NB4 (cell line): ENCODE data around the gene HGS.

ENCODE experiments used
- CTCF ChIP-seq: IDR thresholded peaks from one replicate; pipeline ENCODE4 v1.5.1; 2012; ENCODE audit warnings: low read depth, low read length
- MAX ChIP-seq: IDR thresholded peaks from 2 replicates; pipeline ENCODE4 v1.6.1; 2011; ENCODE audit warnings: low read depth, low read length
- MYC ChIP-seq: IDR thresholded peaks from 2 replicates; pipeline ENCODE4 v1.6.1; 2011; ENCODE audit warnings: low read depth, low read length
- POLR2A ChIP-seq: IDR thresholded peaks from 2 replicates; pipeline ENCODE4 v1.6.1; 2011; ENCODE audit warnings: mild to moderate bottlenecking; ENCODE audit not compliant: insufficient read length; ENCODE audit errors: extremely low read depth

GRCh38 chr17:81685108-81685507, 1.3 kb downstream of the HGS start:
- no peak for TF ChIP-seq CTCF
- no peak for TF ChIP-seq POLR2A
- TF ChIP-seq MAX, result no peak
- TF ChIP-seq MYC, result no peak
